Mammary epithelial cell (primary cell): ENCODE data around the gene PAM.

ENCODE experiments used
- EZH2 ChIP-seq: IDR thresholded peaks from 2 replicates; pipeline ENCODE4 v1.6.1; 2012; ENCODE audit warnings: low read length, inconsistent platforms, borderline replicate concordance
- TF ChIP-seq, protein P1 (sequence below), 2 donors: IDR thresholded peaks in 1 of 2; conservative IDR thresholded peaks in 1 of 2; 2 replicates each; pipeline ENCODE4 v1.5.1; 2011 to 2012; ENCODE audit warnings: inconsistent platforms in 2 of 2, low read length in 2 of 2, mild to moderate bottlenecking in 2 of 2, control low read depth in 1 of 2, low read depth in 1 of 2; ENCODE audit not compliant: insufficient read depth in 1 of 2; ENCODE audit errors: extremely low read depth in 1 of 2

GRCh38 chr5:102889033-102889432, 133.9 kb downstream of the PAM start:
- TF ChIP-seq, protein P1, sequence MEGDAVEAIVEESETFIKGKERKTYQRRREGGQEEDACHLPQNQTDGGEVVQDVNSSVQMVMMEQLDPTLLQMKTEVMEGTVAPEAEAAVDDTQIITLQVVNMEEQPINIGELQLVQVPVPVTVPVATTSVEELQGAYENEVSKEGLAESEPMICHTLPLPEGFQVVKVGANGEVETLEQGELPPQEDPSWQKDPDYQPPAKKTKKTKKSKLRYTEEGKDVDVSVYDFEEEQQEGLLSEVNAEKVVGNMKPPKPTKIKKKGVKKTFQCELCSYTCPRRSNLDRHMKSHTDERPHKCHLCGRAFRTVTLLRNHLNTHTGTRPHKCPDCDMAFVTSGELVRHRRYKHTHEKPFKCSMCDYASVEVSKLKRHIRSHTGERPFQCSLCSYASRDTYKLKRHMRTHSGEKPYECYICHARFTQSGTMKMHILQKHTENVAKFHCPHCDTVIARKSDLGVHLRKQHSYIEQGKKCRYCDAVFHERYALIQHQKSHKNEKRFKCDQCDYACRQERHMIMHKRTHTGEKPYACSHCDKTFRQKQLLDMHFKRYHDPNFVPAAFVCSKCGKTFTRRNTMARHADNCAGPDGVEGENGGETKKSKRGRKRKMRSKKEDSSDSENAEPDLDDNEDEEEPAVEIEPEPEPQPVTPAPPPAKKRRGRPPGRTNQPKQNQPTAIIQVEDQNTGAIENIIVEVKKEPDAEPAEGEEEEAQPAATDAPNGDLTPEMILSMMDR (conservative IDR thresholded peaks at IDR 0.05 in 1 of 2, IDR thresholded peaks at IDR 0.05 in 1 of 2; ENCODE audit: extremely low read depth in 1 of 2, insufficient read depth in 1 of 2, low read depth in 1 of 2, low read length in 2 of 2): no peak
- no peak for TF ChIP-seq EZH2
